ENCODE data around the gene FRMD4B.

FRMD4B gene

GRCh38 chr3:69294014-69294766 lies 91.7 kb downstream of the FRMD4B start:
- no peaks in the 10 kb centered on the region for H3K79me2 ChIP-seq (ENCODE audit: insufficient read depth, low read length)
- H3K27me3 ChIP-seq (ENCODE audit: insufficient read depth, low read length, poor library complexity) = no peaks in the 10 kb centered on the region
- TF ChIP-seq EZH2 (IDR thresholded peaks at IDR 0.05; ENCODE audit: borderline replicate concordance, low read depth, low read length, severe bottlenecking) = no peak
- TF ChIP-seq, protein P1, sequence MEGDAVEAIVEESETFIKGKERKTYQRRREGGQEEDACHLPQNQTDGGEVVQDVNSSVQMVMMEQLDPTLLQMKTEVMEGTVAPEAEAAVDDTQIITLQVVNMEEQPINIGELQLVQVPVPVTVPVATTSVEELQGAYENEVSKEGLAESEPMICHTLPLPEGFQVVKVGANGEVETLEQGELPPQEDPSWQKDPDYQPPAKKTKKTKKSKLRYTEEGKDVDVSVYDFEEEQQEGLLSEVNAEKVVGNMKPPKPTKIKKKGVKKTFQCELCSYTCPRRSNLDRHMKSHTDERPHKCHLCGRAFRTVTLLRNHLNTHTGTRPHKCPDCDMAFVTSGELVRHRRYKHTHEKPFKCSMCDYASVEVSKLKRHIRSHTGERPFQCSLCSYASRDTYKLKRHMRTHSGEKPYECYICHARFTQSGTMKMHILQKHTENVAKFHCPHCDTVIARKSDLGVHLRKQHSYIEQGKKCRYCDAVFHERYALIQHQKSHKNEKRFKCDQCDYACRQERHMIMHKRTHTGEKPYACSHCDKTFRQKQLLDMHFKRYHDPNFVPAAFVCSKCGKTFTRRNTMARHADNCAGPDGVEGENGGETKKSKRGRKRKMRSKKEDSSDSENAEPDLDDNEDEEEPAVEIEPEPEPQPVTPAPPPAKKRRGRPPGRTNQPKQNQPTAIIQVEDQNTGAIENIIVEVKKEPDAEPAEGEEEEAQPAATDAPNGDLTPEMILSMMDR (IDR thresholded peaks at IDR 0.05; ENCODE audit: borderline replicate concordance, extremely low read depth, low read length, poor library complexity, severe bottlenecking) = no peak
- H3K4me2 ChIP-seq (ENCODE audit: insufficient read depth, low read length) = no peak overlapping the region
- no peaks in the 10 kb centered on the region for H4K20me1 ChIP-seq (ENCODE audit: insufficient read depth, low read length)
- no peak for DNase-seq
- H3K27ac ChIP-seq (ENCODE audit: low read length) = no peak overlapping the region
- H3K36me3 ChIP-seq (ENCODE audit: insufficient read depth, low read length) = peaks cover 64% of the 10 kb centered on the region
- no peaks in the 10 kb centered on the region for H3K9me3 ChIP-seq (ENCODE audit: insufficient read depth, low read length, severe bottlenecking)
- H3K4me3 ChIP-seq (ENCODE audit: low read depth in 1 of 2, low read length in 2 of 2) = no peak overlapping the region
- no peak overlapping the region for H2AFZ ChIP-seq (ENCODE audit: low read depth, low read length)
- H3K9ac ChIP-seq (ENCODE audit: low read depth, low read length) = no peak overlapping the region
- H3K4me1 ChIP-seq (ENCODE audit: insufficient read depth, low read length) = no peaks in the 10 kb centered on the region
- ATAC-seq (ENCODE audit: insufficient read depth, low read depth) = no peak

- Histone ChIP-seq H3K4me2 (ENCODE audit: insufficient read depth, low read length) (no peak overlapping the region), H2AFZ (ENCODE audit: low read depth, low read length) (no peak overlapping the region), H3K27me3 (ENCODE audit: insufficient read depth, low read length, poor library complexity) (no peaks in the 10 kb centered on the region), H3K9me3 (ENCODE audit: insufficient read depth, low read length, severe bottlenecking) (no peaks in the 10 kb centered on the region), H3K79me2 (ENCODE audit: insufficient read depth, low read length) (no peaks in the 10 kb centered on the region), H3K36me3 (ENCODE audit: insufficient read depth, low read length) (peaks cover 64% of the 10 kb centered on the region), H3K27ac (ENCODE audit: low read length) (no peak overlapping the region), H3K4me1 (ENCODE audit: insufficient read depth, low read length) (no peaks in the 10 kb centered on the region), H4K20me1 (ENCODE audit: insufficient read depth, low read length) (no peaks in the 10 kb centered on the region), H3K9ac (ENCODE audit: low read depth, low read length) (no peak overlapping the region), H3K4me3 (ENCODE audit: low read depth in 1 of 2, low read length in 2 of 2) (no peak overlapping the region)
- TF ChIP-seq, protein P1 (IDR thresholded peaks at IDR 0.05; ENCODE audit: borderline replicate concordance, extremely low read depth, low read length, poor library complexity, severe bottlenecking) = no peak
- TF ChIP-seq EZH2 (IDR thresholded peaks at IDR 0.05; ENCODE audit: borderline replicate concordance, low read depth, low read length, severe bottlenecking) = no peak
- DNase-seq = no peak
- no peak for ATAC-seq (ENCODE audit: insufficient read depth, low read depth)
Observed at GRCh38 chr3:69292959-69293574, 92.8 kb downstream of the FRMD4B start.

- Histone ChIP-seq H3K79me2 (ENCODE audit: insufficient read depth, low read length) (no peaks in the 10 kb centered on the region), H3K4me1 (ENCODE audit: insufficient read depth, low read length) (no peaks in the 10 kb centered on the region), H4K20me1 (ENCODE audit: insufficient read depth, low read length) (no peaks in the 10 kb centered on the region), H3K9ac (ENCODE audit: low read depth, low read length) (no peak overlapping the region), H3K4me2 (ENCODE audit: insufficient read depth, low read length) (no peak overlapping the region), H2AFZ (ENCODE audit: low read depth, low read length) (no peak overlapping the region), H3K36me3 (ENCODE audit: insufficient read depth, low read length) (peaks cover 67% of the 10 kb centered on the region), H3K9me3 (ENCODE audit: insufficient read depth, low read length, severe bottlenecking) (no peaks in the 10 kb centered on the region), H3K27me3 (ENCODE audit: insufficient read depth, low read length, poor library complexity) (no peaks in the 10 kb centered on the region), H3K4me3 (ENCODE audit: low read depth in 1 of 2, low read length in 2 of 2) (no peak overlapping the region), H3K27ac (ENCODE audit: low read length) (no peak overlapping the region)
- TF ChIP-seq EZH2 (IDR thresholded peaks at IDR 0.05; ENCODE audit: borderline replicate concordance, low read depth, low read length, severe bottlenecking) = no peak
- TF ChIP-seq, protein P1 (IDR thresholded peaks at IDR 0.05; ENCODE audit: borderline replicate concordance, extremely low read depth, low read length, poor library complexity, severe bottlenecking) = no peak
- ATAC-seq (ENCODE audit: insufficient read depth, low read depth) (no peak), DNase-seq (no peak)
Observed at GRCh38 chr3:69292185-69292584, 93.7 kb downstream of the FRMD4B start.

Data from DND-41 (cell line).